Ishikawa (cell line): ENCODE data around the gene CAMTA1.

Experiments
- CREB1 ChIP-seq: IDR thresholded peaks from 2 replicates; pipeline ENCODE4 v1.6.1; 2012; ENCODE audit warnings: low read depth
- EGR1 ChIP-seq: IDR thresholded peaks from 2 replicates; pipeline ENCODE4 v1.6.1; 2012
- FOXM1 ChIP-seq: IDR thresholded peaks from 2 replicates; pipeline ENCODE4 v1.6.1; 2012; ENCODE audit warnings: low read depth, borderline replicate concordance
- MAX ChIP-seq: IDR thresholded peaks from 2 replicates; pipeline ENCODE4 v1.6.1; 2012
- NFIC ChIP-seq: IDR thresholded peaks from 2 replicates; pipeline ENCODE4 v1.6.1; 2012
- RAD21 ChIP-seq: IDR thresholded peaks from 2 replicates; pipeline ENCODE4 v1.6.1; 2012; ENCODE audit warnings: low read depth
- REST ChIP-seq: IDR thresholded peaks from 2 replicates; pipeline ENCODE4 v1.6.1; 2012; ENCODE audit warnings: low read depth, mild to moderate bottlenecking
- TAF1 ChIP-seq: IDR thresholded peaks from 2 replicates; pipeline ENCODE4 v1.6.1; 2012; ENCODE audit warnings: low read depth, mild to moderate bottlenecking
- TCF12 ChIP-seq: IDR thresholded peaks from 2 replicates; pipeline ENCODE4 v1.6.1; 2012; ENCODE audit warnings: low read depth
- YY1 ChIP-seq: IDR thresholded peaks from 2 replicates; pipeline ENCODE4 v1.6.1; 2012; ENCODE audit warnings: low read depth

GRCh38 chr1:7432900-7433380 lies 647.7 kb downstream of the CAMTA1 start:
- TF ChIP-seq RAD21 (no peak), MAX (no peak), EGR1 (no peak), TAF1 (no peak), TCF12 (no peak), NFIC (no peak), CREB1 (no peak), FOXM1 (no peak), YY1 (no peak), REST (no peak)
